Keratinocyte (primary cell): ENCODE data around the gene ROBO2.

Source experiments
- EZH2 ChIP-seq: IDR thresholded peaks from one replicate; pipeline ENCODE4 v1.6.1; 2012; ENCODE audit warnings: inconsistent platforms, mild to moderate bottlenecking, low read length, moderate library complexity
- TF ChIP-seq, protein P1 (sequence below), 3 experiments: IDR thresholded peaks in 1 of 3; conservative IDR thresholded peaks in 1 of 3; optimal IDR thresholded peaks in 1 of 3; 2 replicates in 2 of 3; 3 replicates in 1 of 3; pipeline versions ENCODE3 to v1.5.1; 2011; ENCODE audit warnings: low read length in 3 of 3, mild to moderate bottlenecking in 3 of 3, moderate library complexity in 2 of 3, control low read depth in 1 of 3, inconsistent platforms in 1 of 3; ENCODE audit not compliant: insufficient read depth in 2 of 3; ENCODE audit errors: extremely low read depth in 1 of 3

DNA sequence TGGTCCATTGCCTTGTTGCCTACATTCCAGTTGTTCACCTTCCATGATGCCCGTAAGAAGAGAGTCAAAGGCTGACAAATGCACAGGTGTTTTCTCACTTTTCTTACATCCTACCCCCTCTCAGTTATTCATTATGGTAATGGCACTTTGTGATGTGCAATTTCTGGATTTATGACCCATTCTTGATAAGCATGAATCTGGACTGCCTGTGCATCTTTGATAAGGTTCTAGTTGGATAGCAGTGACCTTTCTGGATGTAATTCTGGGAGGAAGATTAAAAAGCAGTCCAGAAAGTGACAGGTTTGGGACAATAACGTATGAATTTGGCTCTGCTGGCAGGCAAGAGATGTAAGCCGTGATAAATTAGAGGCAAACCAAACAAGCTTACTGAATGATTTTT is 101.5 kb downstream of the ROBO2 start:
- TF ChIP-seq, protein P1, sequence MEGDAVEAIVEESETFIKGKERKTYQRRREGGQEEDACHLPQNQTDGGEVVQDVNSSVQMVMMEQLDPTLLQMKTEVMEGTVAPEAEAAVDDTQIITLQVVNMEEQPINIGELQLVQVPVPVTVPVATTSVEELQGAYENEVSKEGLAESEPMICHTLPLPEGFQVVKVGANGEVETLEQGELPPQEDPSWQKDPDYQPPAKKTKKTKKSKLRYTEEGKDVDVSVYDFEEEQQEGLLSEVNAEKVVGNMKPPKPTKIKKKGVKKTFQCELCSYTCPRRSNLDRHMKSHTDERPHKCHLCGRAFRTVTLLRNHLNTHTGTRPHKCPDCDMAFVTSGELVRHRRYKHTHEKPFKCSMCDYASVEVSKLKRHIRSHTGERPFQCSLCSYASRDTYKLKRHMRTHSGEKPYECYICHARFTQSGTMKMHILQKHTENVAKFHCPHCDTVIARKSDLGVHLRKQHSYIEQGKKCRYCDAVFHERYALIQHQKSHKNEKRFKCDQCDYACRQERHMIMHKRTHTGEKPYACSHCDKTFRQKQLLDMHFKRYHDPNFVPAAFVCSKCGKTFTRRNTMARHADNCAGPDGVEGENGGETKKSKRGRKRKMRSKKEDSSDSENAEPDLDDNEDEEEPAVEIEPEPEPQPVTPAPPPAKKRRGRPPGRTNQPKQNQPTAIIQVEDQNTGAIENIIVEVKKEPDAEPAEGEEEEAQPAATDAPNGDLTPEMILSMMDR (optimal IDR thresholded peaks at IDR 0.05 in 1 of 3, IDR thresholded peaks at IDR 0.05 in 1 of 3, conservative IDR thresholded peaks at IDR 0.05 in 1 of 3; ENCODE audit: extremely low read depth in 1 of 3, insufficient read depth in 2 of 3, low read length in 3 of 3) = no peak
- TF ChIP-seq EZH2 = no peak
